Brain pericyte (primary cell): Measurements from ENCODE around the gene NT5C.

ENCODE experiments used
- DNase-seq: peaks from one replicate; pipeline ENCODE4 v3.0.0-alpha.2; 2012; ENCODE audit warnings: low read depth, low spot score

Gene NT5C

DNA sequence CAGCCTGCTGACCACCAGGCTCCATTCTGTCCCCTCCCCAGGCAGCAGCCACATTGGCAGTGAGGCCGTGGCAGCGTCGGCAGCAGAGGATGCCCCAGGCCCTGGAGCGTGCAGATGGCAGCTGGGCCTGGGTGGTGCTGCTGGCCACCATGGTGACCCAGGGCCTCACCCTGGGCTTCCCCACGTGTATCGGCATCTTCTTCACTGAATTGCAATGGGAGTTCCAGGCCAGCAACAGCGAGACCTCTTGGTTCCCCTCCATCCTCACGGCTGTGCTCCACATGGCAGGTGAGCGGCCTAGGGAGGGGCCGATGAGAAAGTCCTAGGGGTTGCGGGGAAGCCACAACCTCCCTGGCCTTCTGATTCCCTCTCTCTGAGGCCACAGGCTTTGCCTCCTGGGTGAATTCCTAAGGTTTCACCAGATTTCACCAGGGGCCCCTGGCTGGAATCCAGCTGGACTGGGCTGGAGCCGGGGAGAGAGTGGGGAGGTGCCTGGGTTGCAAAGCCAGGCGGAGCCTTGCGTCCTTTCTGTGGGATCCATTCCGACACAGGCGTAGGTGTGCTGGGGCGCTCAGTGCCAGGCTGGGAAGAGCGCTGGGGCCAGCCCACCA, 37.9 kb downstream of the NT5C start:
- no peak for DNase-seq

DNA sequence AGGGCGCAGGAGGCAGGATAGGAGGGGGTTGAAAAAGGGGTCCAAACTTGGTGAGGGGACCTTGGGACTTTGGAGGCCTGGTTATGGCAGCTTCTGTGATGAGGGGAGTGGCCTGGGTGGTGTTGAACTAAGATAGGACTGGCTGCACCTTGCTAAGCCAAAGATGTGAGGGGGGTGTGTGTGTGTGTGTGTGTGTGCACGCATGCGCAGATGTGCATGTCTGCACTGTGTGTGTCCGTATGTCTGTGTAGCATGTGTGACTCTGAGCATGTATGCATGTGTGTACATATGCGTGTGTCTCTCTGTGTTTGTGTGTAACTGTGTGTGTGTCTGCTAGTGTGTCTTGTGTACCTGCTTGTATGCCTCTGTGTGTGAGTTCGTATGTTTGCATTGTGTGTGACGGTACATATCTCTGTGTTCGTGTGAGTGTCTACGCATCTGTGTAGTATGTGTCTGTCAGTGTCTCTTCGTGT, 39.7 kb downstream of the NT5C start:
- no peak for DNase-seq

DNA sequence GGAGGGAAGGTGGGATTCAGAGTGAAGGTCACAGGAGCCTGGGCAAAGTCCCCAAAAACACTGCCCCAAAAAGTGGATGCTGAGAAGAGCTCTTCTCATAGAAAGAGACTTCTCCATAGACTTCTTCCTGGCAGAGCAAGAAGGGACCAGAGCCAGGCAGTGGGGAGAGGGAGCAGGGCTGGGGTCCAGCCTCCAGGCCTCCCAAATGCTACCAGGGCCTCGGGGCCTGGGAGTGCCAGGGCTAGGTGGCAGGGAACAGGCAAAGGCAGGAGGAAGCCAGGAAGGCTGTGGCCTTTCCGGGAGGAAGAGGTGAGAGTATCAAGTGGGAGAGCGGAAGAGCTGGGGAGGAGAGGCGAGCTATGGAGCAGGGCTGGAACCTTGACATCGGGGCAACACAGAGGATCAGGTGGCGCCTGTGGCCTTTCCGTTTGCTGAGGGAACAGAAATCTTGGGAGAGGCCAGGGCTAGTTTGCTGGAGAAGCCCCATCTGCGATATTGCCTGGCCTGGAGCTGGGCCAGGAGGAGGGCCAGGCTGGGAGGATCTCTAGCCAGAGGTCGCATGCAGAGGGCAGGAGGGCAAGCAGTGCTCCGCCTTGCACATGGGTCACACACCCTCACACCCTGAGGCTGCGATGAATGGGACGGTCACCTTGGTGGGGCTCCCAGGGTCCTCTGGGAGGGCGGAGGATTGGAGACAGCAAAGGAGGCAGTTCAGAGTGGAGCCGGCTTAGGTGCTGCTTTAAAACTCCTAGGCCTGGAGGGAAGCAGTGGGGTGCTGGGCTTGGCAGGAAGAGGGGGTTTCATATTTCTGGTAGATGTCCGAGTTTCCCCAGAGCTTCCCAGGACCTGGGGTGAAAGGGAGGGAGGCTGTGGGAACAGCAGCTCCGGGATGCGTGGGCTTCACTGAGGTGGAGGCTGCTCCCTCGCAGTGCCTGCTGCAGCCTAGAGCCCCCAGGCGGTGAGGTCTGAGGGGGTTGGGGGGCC, 40.4 kb downstream of the NT5C start:
- no peak for DNase-seq

DNA sequence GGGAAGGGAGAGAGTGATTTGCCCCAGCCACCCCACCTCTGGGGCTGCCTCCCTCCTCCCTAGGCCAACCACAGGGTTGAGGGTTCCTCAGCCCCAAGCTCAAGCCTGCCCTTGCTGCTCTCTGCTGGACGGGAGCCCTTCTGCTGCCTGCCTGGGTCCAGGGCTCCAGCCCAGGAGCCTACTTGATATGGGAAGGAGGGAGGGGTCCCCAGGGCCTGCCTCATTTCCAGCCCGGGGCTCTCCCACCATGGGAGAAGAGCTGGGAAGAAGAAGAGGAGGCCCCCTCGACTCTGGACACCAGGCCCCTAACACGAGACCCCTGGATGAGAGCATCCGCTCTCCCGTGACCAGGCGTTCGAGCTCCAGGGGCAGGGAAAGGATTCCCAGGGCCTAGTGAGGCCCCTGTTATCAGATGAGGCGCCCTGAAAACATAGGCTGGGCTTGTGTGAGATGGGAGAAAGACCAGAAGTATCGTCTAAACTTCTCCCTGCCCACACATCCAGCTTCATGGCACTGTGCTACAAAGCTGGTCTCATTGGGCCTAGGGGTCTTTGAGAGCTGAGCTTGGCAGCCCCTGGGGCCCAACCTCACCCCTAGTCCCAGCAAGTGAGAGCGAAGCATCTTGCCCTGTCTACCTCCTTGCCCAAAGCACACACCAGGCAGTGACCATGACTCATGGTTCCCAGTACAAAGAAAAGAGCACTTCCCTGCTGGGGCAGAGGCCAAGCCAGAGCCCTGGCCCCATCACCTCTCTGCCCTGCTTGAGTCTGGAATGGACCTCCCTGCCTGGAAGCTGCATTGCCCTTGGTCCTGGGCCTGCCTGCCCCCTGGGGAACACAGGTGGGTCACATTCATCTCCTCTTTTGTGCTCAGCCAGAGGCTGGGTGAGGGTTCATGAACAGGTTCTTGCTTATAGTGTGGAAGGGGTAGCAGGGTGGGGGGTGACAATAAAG, 42.8 kb downstream of the NT5C start:
- DNase-seq, result no peak

DNA sequence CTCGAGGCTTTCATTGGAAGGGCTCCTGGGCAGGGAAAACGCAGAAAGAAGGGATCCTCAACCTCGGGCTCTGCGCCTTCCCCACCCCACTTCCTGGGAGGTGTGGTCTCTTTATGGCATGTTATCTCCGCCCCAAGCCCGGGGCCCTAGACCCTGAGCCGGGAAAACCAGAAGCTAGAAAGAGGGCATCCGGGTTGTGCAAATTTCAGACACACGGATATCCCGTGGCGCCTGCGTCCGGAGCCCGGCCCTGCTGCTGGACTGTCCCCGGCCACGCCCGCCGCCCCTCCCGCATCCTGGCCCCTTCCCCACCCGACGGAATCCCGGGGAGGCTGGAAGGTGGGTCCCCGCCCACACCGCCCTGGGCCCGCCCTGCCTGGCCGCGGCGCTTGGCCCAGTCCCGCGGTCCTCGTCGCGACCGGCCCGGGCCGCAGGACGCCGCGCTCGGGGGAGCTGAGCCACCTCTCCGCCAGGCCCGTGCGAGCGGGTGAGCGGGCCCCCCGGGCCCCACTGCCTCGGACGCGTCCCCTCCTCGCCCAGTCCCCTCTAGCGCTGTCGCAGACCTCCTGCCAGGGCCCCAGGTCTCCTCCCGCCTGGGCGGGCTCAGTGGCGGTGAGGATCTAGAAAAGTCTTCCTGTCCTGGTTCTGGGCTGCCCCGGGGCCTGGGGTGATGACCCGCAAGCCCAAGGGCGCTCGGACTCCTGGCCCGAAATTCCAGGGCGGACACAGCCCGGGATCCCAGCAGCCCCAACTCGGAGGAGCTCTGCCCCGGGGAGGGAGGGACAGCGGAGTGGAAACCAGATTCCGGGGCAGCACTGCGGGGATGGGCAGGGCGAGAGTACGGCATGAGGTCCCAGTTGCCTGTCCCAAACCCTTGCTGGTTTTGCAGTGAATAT, 43.7 kb downstream of the NT5C start, which contains the start of gene SLC16A5:
TSS of gene SLC16A5 (plus strand) at position 397 of the 896 bp plus-strand sequence. CDS start 5,683 bp downstream, outside the sequence.
- DNase-seq, result no peak

DNA sequence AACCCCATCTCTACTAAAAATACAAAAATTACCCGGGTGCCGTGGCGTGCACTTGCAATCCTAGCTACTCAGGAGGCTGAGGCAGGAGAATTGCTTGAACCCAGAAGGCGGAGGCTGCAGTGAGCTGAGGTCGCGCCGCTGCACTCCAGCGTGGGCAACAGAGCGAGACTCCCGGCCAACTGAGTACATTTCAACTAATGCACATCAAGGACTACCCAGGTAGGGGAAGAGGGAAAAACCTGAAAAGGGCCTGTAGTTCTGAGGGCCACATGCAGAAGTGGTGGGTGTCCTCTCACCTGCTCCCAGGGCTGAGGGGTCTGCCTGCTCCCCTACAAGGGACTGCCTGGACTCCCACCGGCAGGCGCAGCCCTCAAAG, 44.4 kb downstream of the NT5C start:
- no peak for DNase-seq

DNA sequence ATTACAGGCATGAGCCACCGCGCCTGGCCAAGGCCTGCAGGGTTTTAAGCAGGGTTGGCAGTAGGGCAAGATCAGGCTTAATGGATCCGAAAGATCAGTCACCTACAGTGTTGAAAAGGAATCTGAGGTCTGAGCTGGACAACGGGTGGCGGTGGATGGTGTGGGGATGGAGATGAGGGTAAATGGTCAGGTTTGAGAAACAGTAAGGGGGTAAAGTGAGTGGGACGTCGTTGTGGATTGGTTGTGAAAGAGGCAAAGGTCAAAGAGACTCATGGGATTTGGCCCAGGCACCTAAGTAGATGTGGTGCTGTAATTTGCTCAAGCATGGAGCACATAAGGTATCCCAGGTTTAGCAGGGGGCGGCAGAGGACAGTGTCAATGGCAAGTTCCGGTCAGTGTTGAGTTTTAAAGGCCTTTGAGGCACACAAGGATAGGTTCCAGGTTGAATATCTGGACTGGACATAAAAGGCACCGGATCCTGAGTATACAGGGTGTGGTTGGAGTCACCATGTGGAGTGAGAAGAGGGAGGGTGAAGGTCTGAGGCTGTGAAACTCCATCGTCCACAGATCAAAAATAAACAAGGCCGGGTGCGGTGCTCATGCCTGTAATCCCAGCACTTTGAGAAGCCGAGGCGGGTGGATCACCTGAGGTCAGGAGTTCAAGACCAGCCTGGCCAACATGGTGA, 44.9 kb downstream of the NT5C start:
- DNase-seq, result no peak

DNA sequence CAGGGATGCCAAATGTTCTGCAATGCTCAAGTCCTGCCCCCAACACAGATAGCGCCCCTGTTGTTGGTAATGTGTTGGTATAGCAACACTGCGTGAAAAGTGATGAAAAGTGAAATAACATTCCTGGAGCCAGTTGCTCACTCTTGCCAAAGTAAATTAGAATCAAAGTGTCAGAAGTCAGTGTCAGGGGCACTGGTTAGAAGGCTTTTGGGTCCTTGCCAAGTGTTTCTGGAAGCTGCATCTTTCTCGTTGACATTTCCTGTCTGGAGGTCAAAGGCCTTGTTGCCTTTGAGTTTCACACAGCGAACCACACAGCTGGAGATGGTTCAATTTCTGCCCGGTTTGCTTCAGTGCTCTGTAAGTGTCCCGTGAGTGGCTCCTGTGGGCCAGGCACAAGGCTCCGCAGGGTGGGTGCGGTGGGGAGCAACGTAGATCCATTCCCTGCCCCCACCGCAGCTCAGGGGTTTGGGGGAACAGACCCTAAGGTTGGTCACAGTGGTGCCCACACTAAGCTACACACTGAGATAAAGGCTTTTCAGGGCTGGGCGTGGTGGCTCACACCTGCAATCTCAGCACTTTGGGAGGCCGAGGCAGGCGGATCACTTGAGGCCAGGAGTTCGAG, 47.4 kb downstream of the NT5C start:
- DNase-seq, result peak; percentile 61

DNA sequence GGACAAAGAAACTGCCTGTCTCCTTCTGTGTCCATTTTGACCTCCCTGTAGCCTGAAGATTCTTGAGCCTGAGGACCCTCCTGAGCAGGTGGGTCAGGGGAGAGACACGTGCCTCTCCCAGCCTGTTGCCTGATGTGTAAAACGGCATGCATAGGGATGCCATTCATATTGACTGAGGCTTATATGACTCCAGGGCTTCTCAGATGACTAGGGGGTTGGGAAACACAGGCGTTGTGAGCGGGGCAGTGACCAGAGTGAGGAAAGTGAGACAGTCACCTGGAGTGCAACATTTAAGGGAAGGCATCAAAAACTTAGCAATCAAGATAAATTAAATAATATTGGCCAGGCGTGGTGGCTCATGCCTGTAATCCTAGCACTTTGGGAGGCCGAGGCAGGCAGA, 48.9 kb downstream of the NT5C start:
- no peak for DNase-seq

DNA sequence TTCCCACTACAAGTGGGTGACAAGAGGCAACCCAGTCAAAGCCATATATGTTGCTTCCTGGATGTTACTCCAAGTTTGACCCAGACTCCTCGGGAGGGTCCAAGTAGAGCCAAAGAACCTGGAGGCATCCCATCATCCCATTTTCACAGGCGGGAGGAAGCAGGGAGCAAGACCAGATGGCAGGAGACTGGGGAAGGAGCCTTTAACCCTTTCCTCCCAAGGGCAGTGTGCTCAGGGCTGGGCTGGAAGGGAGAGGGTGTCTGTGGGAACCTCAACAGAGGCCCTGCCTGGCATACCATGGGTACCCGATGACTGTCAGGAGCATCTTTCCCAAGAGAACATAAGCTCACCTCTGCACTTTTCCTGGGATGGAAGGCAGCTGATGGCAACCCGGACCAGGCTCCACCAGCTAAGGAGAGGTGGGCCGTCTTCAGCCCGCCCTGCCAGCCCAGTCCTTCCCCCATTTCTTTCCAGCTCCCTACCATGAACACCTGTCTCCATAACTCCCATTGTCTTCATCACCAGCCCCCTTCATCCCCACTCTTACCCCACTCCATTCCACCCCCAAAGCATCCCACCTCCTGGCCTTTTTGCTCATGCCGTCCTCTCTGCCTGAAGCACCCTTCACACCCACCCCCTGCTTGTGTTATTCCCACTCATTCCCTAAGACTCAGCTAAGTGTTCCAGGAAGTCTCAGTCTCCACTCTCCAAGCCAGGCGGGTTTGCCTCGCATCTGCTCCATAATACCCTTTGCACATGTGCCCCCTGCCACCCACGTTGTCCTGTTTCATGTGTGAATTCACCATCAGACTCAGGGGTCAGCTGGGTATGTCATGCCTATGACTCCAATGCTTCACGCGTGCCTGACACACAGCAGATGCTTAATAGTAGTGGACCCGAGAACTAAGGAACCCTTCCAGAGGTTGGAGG, 49.7 kb downstream of the NT5C start:
- no peak for DNase-seq
